Fibroblast of lung (primary cell): ENCODE data around the gene SH2B3. TPM values are rescaled to one million over a fixed set of nuclear protein-coding genes. Genes with fewer than 3 reads are reported as not detected.
A peak's percentile ranks its signal among the peaks of the same experiment; 100 is the strongest.

ENCODE experiments used
- DNase-seq, 2 donors: peaks; one replicate each; pipeline versions ENCODE4 v3.0.0 to v3.0.0-alpha.2; 2010; ENCODE audit warnings: low read depth in 2 of 2
- H2AFZ ChIP-seq: 2 replicates; pipeline ENCODE4 v1.5.1; 2012; ENCODE audit warnings: low read length, control low read depth, inconsistent platforms
- H3K27ac ChIP-seq: 2 replicates; pipeline ENCODE4 v1.5.1; 2011; ENCODE audit warnings: low read length, control low read depth; ENCODE audit not compliant: insufficient read depth
- H3K27me3 ChIP-seq: 2 replicates; pipeline ENCODE4 v1.5.1; 2011; ENCODE audit warnings: mild to moderate bottlenecking, low read length; ENCODE audit not compliant: control insufficient read depth, insufficient read depth
- H3K36me3 ChIP-seq: 2 replicates; pipeline ENCODE4 v1.5.1; 2011; ENCODE audit warnings: low read length; ENCODE audit not compliant: control insufficient read depth, insufficient read depth
- H3K4me1 ChIP-seq: 2 replicates; pipeline ENCODE4 v1.5.1; 2011; ENCODE audit warnings: low read length; ENCODE audit not compliant: control insufficient read depth, insufficient read depth; ENCODE audit errors: extremely low read depth
- H3K4me2 ChIP-seq: 2 replicates; pipeline ENCODE4 v1.5.1; 2011; ENCODE audit warnings: low read length, control low read depth; ENCODE audit not compliant: insufficient read depth; ENCODE audit errors: extremely low read depth
- H3K4me3 ChIP-seq, 4 experiments: fragments of 200-600 bp in 1 of 4; sonication (generic) in 1 of 4; replicated peaks in 1 of 4; 2 replicates each; pipeline ENCODE4 v1.5.1; 2011 to 2016; ENCODE audit warnings: low read length in 4 of 4, low read depth in 3 of 4, mild to moderate bottlenecking in 3 of 4, control low read depth in 2 of 4, inconsistent platforms in 1 of 4, mixed read lengths in 1 of 4; ENCODE audit not compliant: insufficient read depth in 1 of 4; ENCODE audit errors: control extremely low read depth in 1 of 4
- H3K79me2 ChIP-seq: 2 replicates; pipeline ENCODE4 v1.5.1; 2012; ENCODE audit warnings: mild to moderate bottlenecking, low read length, inconsistent platforms; ENCODE audit not compliant: control insufficient read depth, insufficient read depth
- H3K9ac ChIP-seq: 2 replicates; pipeline ENCODE4 v1.5.1; 2011; ENCODE audit warnings: mild to moderate bottlenecking, low read length, control low read depth; ENCODE audit not compliant: insufficient read depth
- H3K9me3 ChIP-seq: 2 replicates; pipeline ENCODE4 v1.5.1; 2012; ENCODE audit warnings: low read depth, low read length; ENCODE audit not compliant: control insufficient read depth, insufficient read depth
- H4K20me1 ChIP-seq: 2 replicates; pipeline ENCODE4 v1.5.1; 2011; ENCODE audit warnings: low read length; ENCODE audit not compliant: control insufficient read depth, insufficient read depth; ENCODE audit errors: extremely low read depth
- EZH2 ChIP-seq: IDR thresholded peaks from 2 replicates; pipeline ENCODE4 v1.5.1; 2012; ENCODE audit warnings: low read length, control low read depth, mild to moderate bottlenecking; ENCODE audit errors: missing control alignments
- polyA plus RNA-seq, 2 donors: library from polyadenylated mRNA; depleted of rRNA in 1 of 2; stranded (reverse) in 1 of 2; unstranded in 1 of 2; fragments of >200 nt; gene quantifications; 2 replicates each; pipeline ENCODE4 v1.2.1, GENCODE V29; 2011 to 2012; ENCODE audit warnings: missing spikeins in 1 of 2
- total RNA-seq: library from RNA; depleted of rRNA; stranded (reverse); fragments of >200 nt; gene quantifications from 2 replicates; pipeline ENCODE4 v1.2.1, GENCODE V29; 2014
- TF ChIP-seq, protein P1 (sequence below), 2 donors: IDR thresholded peaks in 1 of 2; conservative IDR thresholded peaks in 1 of 2; 1 replicate in 1 of 2; 2 replicates in 1 of 2; pipeline ENCODE4 v1.5.1; 2011 to 2012; ENCODE audit warnings: low read length in 2 of 2, control low read depth in 1 of 2, inconsistent platforms in 1 of 2, low read depth in 1 of 2, mild to moderate bottlenecking in 1 of 2

Gene SH2B3
- total and polyA plus RNA-seq, 2 donors (not counting 1 experiment from before 2014, with no cell fraction given) = 18.0 to 32.0 TPM

DNA sequence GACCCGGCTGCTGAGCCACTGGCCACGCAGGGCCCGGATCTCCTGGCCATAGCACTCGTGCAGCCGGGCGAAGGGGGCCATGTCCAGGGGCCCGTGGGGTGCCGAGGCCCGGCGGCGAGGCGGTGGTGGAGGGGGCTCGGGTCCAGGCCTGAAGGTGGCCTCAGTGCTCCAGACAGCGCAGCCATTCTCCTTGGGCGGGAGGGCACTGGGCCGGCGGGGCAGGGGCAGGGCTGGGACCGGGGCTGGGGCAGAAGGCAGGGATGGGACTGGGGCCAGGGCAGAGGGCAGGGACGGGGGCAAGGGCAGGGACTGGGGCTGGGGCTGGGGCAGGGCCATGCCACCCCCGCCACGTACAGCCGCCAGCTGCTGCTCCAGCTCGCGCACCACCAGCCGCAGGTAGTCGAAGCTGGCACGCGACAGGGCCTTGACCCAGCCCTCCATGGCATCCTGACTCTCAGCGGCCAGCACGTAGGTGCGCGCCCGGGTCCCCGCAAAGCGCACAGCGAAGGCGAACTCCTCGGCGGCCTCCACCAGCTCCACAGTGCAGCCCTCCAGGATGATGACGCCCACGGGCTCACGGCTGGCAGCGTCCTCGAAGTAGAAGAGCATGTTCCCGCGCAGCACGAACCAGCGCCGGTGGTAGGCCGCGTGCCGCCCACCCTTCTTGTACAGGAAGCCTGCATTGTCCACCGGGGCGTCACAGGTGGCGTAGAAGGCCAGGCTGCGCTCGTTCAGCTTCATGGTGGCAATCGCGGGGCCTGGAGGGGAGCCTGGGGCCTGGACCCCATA, 42.8 kb upstream of the SH2B3 start:
- TF ChIP-seq EZH2 = no peak
- TF ChIP-seq, protein P1, sequence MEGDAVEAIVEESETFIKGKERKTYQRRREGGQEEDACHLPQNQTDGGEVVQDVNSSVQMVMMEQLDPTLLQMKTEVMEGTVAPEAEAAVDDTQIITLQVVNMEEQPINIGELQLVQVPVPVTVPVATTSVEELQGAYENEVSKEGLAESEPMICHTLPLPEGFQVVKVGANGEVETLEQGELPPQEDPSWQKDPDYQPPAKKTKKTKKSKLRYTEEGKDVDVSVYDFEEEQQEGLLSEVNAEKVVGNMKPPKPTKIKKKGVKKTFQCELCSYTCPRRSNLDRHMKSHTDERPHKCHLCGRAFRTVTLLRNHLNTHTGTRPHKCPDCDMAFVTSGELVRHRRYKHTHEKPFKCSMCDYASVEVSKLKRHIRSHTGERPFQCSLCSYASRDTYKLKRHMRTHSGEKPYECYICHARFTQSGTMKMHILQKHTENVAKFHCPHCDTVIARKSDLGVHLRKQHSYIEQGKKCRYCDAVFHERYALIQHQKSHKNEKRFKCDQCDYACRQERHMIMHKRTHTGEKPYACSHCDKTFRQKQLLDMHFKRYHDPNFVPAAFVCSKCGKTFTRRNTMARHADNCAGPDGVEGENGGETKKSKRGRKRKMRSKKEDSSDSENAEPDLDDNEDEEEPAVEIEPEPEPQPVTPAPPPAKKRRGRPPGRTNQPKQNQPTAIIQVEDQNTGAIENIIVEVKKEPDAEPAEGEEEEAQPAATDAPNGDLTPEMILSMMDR (conservative IDR thresholded peaks at IDR 0.05 in 1 of 2, IDR thresholded peaks at IDR 0.05 in 1 of 2; ENCODE audit: low read depth in 1 of 2, low read length in 2 of 2) = no peak
- DNase-seq = no peak
- no peaks in the 10 kb centered on the region for H3K9me3 ChIP-seq
- no peak overlapping the region for H3K4me2 ChIP-seq
- H3K27me3 ChIP-seq = no peaks in the 10 kb centered on the region
- peaks cover 4% of the 10 kb centered on the region for H3K36me3 ChIP-seq
- no peaks in the 10 kb centered on the region for H4K20me1 ChIP-seq
- H3K27ac ChIP-seq = no peak overlapping the region
- H2AFZ ChIP-seq = no peak overlapping the region
- H3K4me3 ChIP-seq = no peak overlapping the region
- H3K9ac ChIP-seq = no peak overlapping the region
- H3K79me2 ChIP-seq = no peaks in the 10 kb centered on the region
- H3K4me1 ChIP-seq = peaks cover 4% of the 10 kb centered on the region

- Histone ChIP-seq H3K9me3 (no peaks in the 10 kb centered on the region), H3K27ac (no peak overlapping the region), H3K4me3 (no peak overlapping the region), H3K79me2 (no peaks in the 10 kb centered on the region), H3K27me3 (no peaks in the 10 kb centered on the region), H3K36me3 (peaks cover 4% of the 10 kb centered on the region), H3K9ac (no peak overlapping the region), H2AFZ (no peak overlapping the region), H4K20me1 (no peaks in the 10 kb centered on the region), H3K4me1 (peaks cover 4% of the 10 kb centered on the region), H3K4me2 (no peak overlapping the region)
- TF ChIP-seq EZH2 = no peak
- TF ChIP-seq, protein P1 (conservative IDR thresholded peaks at IDR 0.05 in 1 of 2, IDR thresholded peaks at IDR 0.05 in 1 of 2; ENCODE audit: low read depth in 1 of 2, low read length in 2 of 2) = no peak
- peak in 1 of 2 donors; percentile 58 for DNase-seq
These were observed 42.1 kb upstream of the SH2B3 start for GRCh38 chr12:111363578-111363977.

DNA sequence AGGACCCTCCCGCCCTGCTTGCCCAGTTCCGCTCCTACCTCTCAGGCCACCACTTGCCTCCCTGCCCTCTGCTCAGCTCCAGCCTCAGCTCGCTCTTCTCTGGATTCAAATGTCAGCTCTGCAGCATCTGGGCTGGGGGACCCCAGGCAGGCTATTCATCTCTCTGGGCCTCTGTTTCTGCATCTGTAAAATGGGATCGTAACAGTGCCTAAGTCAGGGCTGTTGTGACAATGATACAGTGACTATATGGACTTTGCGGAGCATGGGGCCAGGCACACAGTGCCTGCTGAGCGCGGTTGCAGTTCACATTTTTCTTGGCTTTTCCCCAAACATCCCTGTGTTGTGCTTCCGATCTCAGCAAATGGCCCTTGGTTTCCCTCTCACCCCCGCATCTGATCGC, 39.6 kb upstream of the SH2B3 start:
- H3K4me3 ChIP-seq = no peak overlapping the region
- H3K4me1 ChIP-seq = peaks cover 6% of the 10 kb centered on the region
- H3K36me3 ChIP-seq = peaks cover 4% of the 10 kb centered on the region
- H3K27ac ChIP-seq = no peak overlapping the region
- DNase-seq = no peak
- H4K20me1 ChIP-seq = no peaks in the 10 kb centered on the region
- no peak overlapping the region for H3K9ac ChIP-seq
- H3K4me2 ChIP-seq = no peak overlapping the region
- no peaks in the 10 kb centered on the region for H3K27me3 ChIP-seq
- TF ChIP-seq, protein P1 (conservative IDR thresholded peaks at IDR 0.05 in 1 of 2, IDR thresholded peaks at IDR 0.05 in 1 of 2; ENCODE audit: low read depth in 1 of 2, low read length in 2 of 2) = no peak
- TF ChIP-seq EZH2 = no peak
- no peaks in the 10 kb centered on the region for H3K79me2 ChIP-seq
- H3K9me3 ChIP-seq = no peaks in the 10 kb centered on the region
- H2AFZ ChIP-seq = no peak overlapping the region
